ENCODE results near the gene PARD3.

DNA sequence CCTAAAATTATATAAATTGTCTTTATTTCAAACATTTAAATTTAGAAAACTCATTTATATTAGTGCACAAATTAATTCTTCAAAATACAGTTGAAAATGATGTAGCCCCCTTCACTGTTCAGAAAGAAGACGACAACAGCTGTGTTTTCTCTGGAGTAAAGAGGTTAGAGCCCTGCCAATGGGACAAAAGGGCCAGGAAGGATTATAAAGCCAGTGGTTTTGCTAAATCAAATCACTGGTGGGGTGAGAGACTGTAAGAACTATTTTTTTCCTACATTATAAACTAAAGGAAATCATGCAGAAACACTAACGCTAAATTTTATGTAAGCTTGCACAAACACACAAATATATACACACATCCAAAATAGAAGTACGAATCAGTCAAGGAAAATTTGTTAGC lies 386.6 kb downstream of the PARD3 start:
- TF ChIP-seq, protein P1, sequence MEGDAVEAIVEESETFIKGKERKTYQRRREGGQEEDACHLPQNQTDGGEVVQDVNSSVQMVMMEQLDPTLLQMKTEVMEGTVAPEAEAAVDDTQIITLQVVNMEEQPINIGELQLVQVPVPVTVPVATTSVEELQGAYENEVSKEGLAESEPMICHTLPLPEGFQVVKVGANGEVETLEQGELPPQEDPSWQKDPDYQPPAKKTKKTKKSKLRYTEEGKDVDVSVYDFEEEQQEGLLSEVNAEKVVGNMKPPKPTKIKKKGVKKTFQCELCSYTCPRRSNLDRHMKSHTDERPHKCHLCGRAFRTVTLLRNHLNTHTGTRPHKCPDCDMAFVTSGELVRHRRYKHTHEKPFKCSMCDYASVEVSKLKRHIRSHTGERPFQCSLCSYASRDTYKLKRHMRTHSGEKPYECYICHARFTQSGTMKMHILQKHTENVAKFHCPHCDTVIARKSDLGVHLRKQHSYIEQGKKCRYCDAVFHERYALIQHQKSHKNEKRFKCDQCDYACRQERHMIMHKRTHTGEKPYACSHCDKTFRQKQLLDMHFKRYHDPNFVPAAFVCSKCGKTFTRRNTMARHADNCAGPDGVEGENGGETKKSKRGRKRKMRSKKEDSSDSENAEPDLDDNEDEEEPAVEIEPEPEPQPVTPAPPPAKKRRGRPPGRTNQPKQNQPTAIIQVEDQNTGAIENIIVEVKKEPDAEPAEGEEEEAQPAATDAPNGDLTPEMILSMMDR (IDR thresholded peaks at IDR 0.05; ENCODE audit: insufficient read depth, low read depth, low read length): no peak
- no peak for TF ChIP-seq EZH2 (IDR thresholded peaks at IDR 0.05; ENCODE audit: insufficient read depth, low read length)

All from astrocyte (in vitro differentiated cells and primary cell).